CD14-positive monocyte (primary cell): Measurements from ENCODE around the gene SGMS1. TPM values are rescaled to one million over a fixed set of nuclear protein-coding genes. Genes with fewer than 3 reads are reported as not detected.

ENCODE experiments used
- DNase-seq, 3 donors: peaks; one replicate each; pipeline ENCODE4 v3.0.0-alpha.2; 2011 to 2022
- H2AFZ ChIP-seq: 2 replicates; pipeline ENCODE4 v1.6.0; 2012; ENCODE audit warnings: mild to moderate bottlenecking, low read depth, low read length, inconsistent platforms; ENCODE audit not compliant: insufficient read depth, poor library complexity, severe bottlenecking
- H3K27ac ChIP-seq, 2 donors: 1 replicate in 1 of 2; 2 replicates in 1 of 2; pipeline ENCODE4 v1.5.1; 2012 to 2013; ENCODE audit warnings: low read length in 2 of 2, control low read depth in 1 of 2, inconsistent platforms in 1 of 2, low read depth in 1 of 2, mild to moderate bottlenecking in 1 of 2
- H3K27me3 ChIP-seq, 2 donors: one replicate each; pipeline versions ENCODE4 v1.6.0 to v1.6.1; 2011 to 2013; ENCODE audit warnings: low read length in 2 of 2; ENCODE audit not compliant: control insufficient read depth in 2 of 2, insufficient read depth in 2 of 2
- H3K36me3 ChIP-seq, 2 donors: replicated peaks in 1 of 2; 1 replicate in 1 of 2; 2 replicates in 1 of 2; pipeline versions ENCODE4 v1.5.1 to v1.6.1; 2012 to 2013; ENCODE audit warnings: low read length in 2 of 2, control low read depth in 1 of 2, inconsistent platforms in 1 of 2, mild to moderate bottlenecking in 1 of 2; ENCODE audit not compliant: insufficient read depth in 2 of 2, control insufficient read depth in 1 of 2
- H3K4me1 ChIP-seq, 2 donors: 1 replicate in 1 of 2; 2 replicates in 1 of 2; pipeline versions ENCODE4 v1.5.1 to v1.6.1; 2012 to 2013; ENCODE audit warnings: low read length in 2 of 2, control low read depth in 1 of 2, inconsistent platforms in 1 of 2, mild to moderate bottlenecking in 1 of 2, moderate library complexity in 1 of 2; ENCODE audit not compliant: insufficient read depth in 2 of 2, control insufficient read depth in 1 of 2
- H3K4me2 ChIP-seq: replicated peaks from 2 replicates; pipeline ENCODE3; 2012; ENCODE audit warnings: low read length, moderate library complexity, mild to moderate bottlenecking; ENCODE audit not compliant: poor library complexity, severe bottlenecking; ENCODE audit errors: extremely low read depth
- H3K4me3 ChIP-seq, 3 experiments: fragments of 200-600 bp in 1 of 3; sonication (generic) in 1 of 3; replicated peaks in 1 of 3; 1 replicate in 2 of 3; 2 replicates in 1 of 3; pipeline ENCODE4 v1.5.1; 2011 to 2013; ENCODE audit warnings: low read length in 3 of 3, mild to moderate bottlenecking in 3 of 3, control low read depth in 2 of 3, low read depth in 2 of 3, inconsistent platforms in 1 of 3, moderate library complexity in 1 of 3
- H3K79me2 ChIP-seq: 2 replicates; pipeline ENCODE4 v1.6.0; 2012; ENCODE audit warnings: mild to moderate bottlenecking, control low read depth, inconsistent platforms, low read length, moderate library complexity; ENCODE audit not compliant: insufficient read depth
- H3K9ac ChIP-seq: 2 replicates; pipeline ENCODE4 v1.6.0; 2017; ENCODE audit warnings: low read length, mild to moderate bottlenecking; ENCODE audit not compliant: insufficient read depth, poor library complexity, severe bottlenecking
- H3K9me3 ChIP-seq, 2 donors: replicated peaks in 1 of 2; 1 replicate in 1 of 2; 2 replicates in 1 of 2; pipeline versions ENCODE4 v1.5.1 to v1.6.1; 2012 to 2013; ENCODE audit warnings: low read length in 2 of 2, control low read depth in 1 of 2; ENCODE audit not compliant: control insufficient read depth in 1 of 2, insufficient read depth in 1 of 2
- H4K20me1 ChIP-seq: 2 replicates; pipeline ENCODE4 v1.6.0; 2012; ENCODE audit warnings: mild to moderate bottlenecking, low read length, control low read depth, moderate library complexity; ENCODE audit not compliant: insufficient read depth
- H3K27ac Mint-ChIP-seq, 7 donors: one replicate each; pipeline ENCODE4 v1.8.0; 2020; ENCODE audit warnings: mild to moderate bottlenecking in 7 of 7, mixed read lengths in 7 of 7, moderate library complexity in 6 of 7, inconsistent platforms in 2 of 7
- H3K27me3 Mint-ChIP-seq, 3 donors: one replicate each; pipeline ENCODE4 v1.8.0; 2021 to 2022; ENCODE audit warnings: low read depth in 3 of 3, mild to moderate bottlenecking in 3 of 3, mixed read lengths in 3 of 3, moderate library complexity in 3 of 3, inconsistent platforms in 1 of 3
- H3K36me3 Mint-ChIP-seq, 2 donors: one replicate each; pipeline ENCODE4 v1.8.0; 2020; ENCODE audit warnings: mixed read lengths in 2 of 2, inconsistent platforms in 1 of 2, mild to moderate bottlenecking in 1 of 2
- H3K4me1 Mint-ChIP-seq: one replicate; pipeline ENCODE4 v1.8.0; 2020; ENCODE audit warnings: mild to moderate bottlenecking, mixed read lengths
- H3K4me3 Mint-ChIP-seq, 2 donors: one replicate each; pipeline ENCODE4 v1.8.0; 2020; ENCODE audit warnings: mild to moderate bottlenecking in 2 of 2, mixed read lengths in 2 of 2, moderate library complexity in 1 of 2
- H3K9me3 Mint-ChIP-seq, 7 donors: one replicate each; pipeline ENCODE4 v1.8.0; 2020 to 2022; ENCODE audit warnings: mixed read lengths in 7 of 7, mild to moderate bottlenecking in 6 of 7, moderate library complexity in 6 of 7, inconsistent platforms in 2 of 7
- WGBS: methylation state at CpG from one replicate; pipeline ENCODE4 v1.1.5; 2013; ENCODE audit warnings: missing lambda C conversion rate; ENCODE audit not compliant: insufficient coverage; 5-methylcytosine and 5-hydroxymethylcytosine counted together
- intact Hi-C, 2 donors: fragments of 100-400 bp; cut with micrococcal nuclease; formaldehyde crosslinking; loops; one replicate each; pipeline versions ENCODE4 v1.15.0 to v1.15.1; 2023
- polyA plus RNA-seq, 3 donors: library from polyadenylated mRNA; depleted of rRNA in 1 of 3; unstranded in 2 of 3; stranded (reverse) in 1 of 3; fragments of 300-500 nt in 2 of 3; fragments of >200 nt in 1 of 3; fragmentation: Illumina TruSeq in 2 of 3; gene quantifications; 1 replicate in 2 of 3; 2 replicates in 1 of 3; pipeline ENCODE4 v1.2.3, GENCODE V29; 2012 to 2021
- TF ChIP-seq, protein P1 (sequence below): fragments of 200-600 bp; IDR thresholded peaks from one replicate; pipeline ENCODE4 v1.8.0; 2022; ENCODE audit warnings: antibody characterized with exemption, mild to moderate bottlenecking

The SGMS1 gene
- polyA plus RNA-seq, 3 donors: 19.5 to 20.6 (median 20.4) TPM

DNA sequence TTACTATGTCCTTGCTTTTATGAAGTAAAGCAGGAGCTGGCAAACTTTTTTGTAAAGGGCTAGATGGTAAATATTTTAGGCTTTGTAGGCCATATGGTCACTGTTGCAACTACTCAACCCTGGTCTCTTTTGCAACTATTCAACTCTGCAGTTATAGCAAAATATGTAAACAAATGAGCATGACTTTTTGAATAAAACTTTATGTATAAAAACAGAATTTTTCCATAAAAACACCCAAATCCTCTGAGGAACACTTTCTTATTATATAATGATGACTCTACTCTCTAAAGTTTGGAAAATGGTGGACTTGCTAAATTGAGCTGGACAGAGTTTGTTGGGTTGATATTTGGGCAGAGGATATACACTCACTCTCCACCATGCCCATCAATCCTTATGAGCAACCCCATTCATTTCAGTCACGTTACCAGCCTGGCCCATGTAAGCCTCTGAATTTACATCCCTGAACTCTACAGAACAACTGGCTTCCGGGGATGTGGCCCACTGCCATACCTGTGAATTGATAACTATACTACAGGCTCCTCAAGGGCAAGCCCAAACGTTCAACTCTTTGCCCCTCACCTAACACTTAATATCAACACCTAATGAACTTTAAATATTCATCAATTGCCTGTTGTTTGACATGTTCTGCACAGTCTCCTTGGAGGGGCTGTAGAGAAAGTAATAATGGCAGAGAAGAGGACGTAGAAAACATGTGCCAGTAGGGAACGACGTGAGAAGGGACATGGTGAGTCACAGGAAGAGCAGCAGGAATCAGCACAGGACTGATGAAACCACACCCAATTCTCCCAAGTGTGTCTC lies 37.6 kb downstream of the SGMS1 start:
- H3K4me3 ChIP-seq: no peak overlapping the region
- no peaks in the 10 kb centered on the region for H3K27me3 ChIP-seq
- no peaks in the 10 kb centered on the region for H3K79me2 ChIP-seq
- peaks cover 22% of the 10 kb centered on the region for H4K20me1 ChIP-seq
- intact Hi-C loops: no loop called here
- H2AFZ ChIP-seq: no peak overlapping the region
- no peak overlapping the region for H3K9ac ChIP-seq
- WGBS: 96% methylated on average over 2 of the region's 6 CpGs
- H3K36me3 Mint-ChIP-seq: peaks cover 29 to 31% of the 10 kb centered on the region in 2 donors
- H3K4me1 ChIP-seq: peaks cover 9 to 11% of the 10 kb centered on the region in 2 donors
- H3K36me3 ChIP-seq: peaks cover 3 to 17% of the 10 kb centered on the region in 2 donors
- H3K9me3 Mint-ChIP-seq: no peaks in the 10 kb centered on the region
- H3K9me3 ChIP-seq: no peaks in the 10 kb centered on the region
- peak overlapping the region in 3 of 7 donors; percentile 25 to 52 (median 52) for H3K27ac Mint-ChIP-seq
- H3K27me3 Mint-ChIP-seq: peaks cover 0 to under 1% (median 0%) of the 10 kb centered on the region in 3 donors
- peak overlapping the region in 1 of 2 donors; percentile 47 for H3K4me3 Mint-ChIP-seq
- no peak overlapping the region for H3K27ac ChIP-seq
- DNase-seq: peak; percentile 35 to 75 (median 54)
- H3K4me2 ChIP-seq: no peak overlapping the region
- H3K4me1 Mint-ChIP-seq: peaks cover 26% of the 10 kb centered on the region
- TF ChIP-seq, protein P1, sequence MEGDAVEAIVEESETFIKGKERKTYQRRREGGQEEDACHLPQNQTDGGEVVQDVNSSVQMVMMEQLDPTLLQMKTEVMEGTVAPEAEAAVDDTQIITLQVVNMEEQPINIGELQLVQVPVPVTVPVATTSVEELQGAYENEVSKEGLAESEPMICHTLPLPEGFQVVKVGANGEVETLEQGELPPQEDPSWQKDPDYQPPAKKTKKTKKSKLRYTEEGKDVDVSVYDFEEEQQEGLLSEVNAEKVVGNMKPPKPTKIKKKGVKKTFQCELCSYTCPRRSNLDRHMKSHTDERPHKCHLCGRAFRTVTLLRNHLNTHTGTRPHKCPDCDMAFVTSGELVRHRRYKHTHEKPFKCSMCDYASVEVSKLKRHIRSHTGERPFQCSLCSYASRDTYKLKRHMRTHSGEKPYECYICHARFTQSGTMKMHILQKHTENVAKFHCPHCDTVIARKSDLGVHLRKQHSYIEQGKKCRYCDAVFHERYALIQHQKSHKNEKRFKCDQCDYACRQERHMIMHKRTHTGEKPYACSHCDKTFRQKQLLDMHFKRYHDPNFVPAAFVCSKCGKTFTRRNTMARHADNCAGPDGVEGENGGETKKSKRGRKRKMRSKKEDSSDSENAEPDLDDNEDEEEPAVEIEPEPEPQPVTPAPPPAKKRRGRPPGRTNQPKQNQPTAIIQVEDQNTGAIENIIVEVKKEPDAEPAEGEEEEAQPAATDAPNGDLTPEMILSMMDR: no peak

DNA sequence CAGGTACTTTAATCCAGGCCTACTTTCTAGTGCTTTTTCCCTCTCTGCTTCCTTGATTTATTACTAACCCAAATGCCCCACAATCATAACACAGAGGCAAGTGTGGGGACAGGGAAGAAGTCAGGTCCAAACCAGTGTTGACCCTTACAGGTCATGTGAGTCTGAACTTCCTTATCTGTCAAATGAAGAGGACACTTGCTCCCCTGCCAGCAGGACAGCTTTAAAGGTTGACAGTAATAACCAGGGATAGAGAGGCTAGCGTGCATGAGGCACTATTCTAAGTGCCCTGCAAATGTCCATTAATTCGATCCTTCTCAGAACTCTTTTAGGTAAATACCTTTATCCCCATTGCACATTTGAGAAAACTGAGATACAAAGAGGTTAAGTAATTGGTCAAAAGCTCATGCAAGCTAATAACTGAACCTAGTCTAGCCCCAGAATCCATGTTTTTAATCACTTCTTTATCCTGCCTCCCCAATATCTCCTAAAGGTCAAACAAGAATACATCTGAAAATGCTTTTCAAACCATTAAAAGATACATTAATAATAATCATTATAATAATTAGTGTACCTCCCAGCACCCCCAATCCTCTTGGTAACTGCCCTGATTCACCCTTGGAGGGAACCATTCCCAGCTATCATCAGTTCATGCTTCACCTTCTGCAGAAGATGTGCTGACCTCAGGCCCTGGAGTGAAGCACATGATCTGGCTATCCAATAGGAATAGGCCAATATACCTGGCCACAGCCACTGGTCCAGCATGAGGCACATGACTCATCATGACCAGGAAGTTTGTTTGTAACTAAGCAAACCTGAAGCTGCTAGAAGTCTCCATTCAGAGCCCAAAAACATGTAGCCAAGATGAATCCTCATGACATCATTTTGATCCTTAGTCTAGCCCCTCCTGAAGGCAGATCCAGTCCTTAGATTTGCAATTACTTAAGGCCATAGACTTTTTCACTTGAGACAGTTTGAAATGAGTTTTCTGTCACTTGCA lies 40.7 kb downstream of the SGMS1 start:
- Histone ChIP-seq H3K9me3 (no peaks in the 10 kb centered on the region), H3K79me2 (peaks cover 3% of the 10 kb centered on the region), H2AFZ (no peak overlapping the region), H3K4me2 (no peak overlapping the region), H3K27ac (no peak overlapping the region), H4K20me1 (peaks cover 36% of the 10 kb centered on the region), H3K36me3 (peaks cover 0 to 5% of the 10 kb centered on the region in 2 donors), H3K4me3 (no peak overlapping the region), H3K4me1 (peaks cover 11 to 16% of the 10 kb centered on the region in 2 donors), H3K9ac (no peak overlapping the region), H3K27me3 (no peaks in the 10 kb centered on the region)
- intact Hi-C loops: no loop called here
- peaks cover 43% of the 10 kb centered on the region for H3K4me1 Mint-ChIP-seq
- H3K27ac Mint-ChIP-seq: peak overlapping the region in 1 of 7 donors; percentile 18
- peaks cover 13 to 23% of the 10 kb centered on the region in 2 donors for H3K36me3 Mint-ChIP-seq
- no peaks in the 10 kb centered on the region for H3K9me3 Mint-ChIP-seq
- DNase-seq: peak in 1 of 3 donors; percentile 10
- WGBS: 80% methylated on average over 1 of the region's 2 CpGs
- TF ChIP-seq, protein P1: no peak
- H3K4me3 Mint-ChIP-seq: no peak overlapping the region
- no peaks in the 10 kb centered on the region for H3K27me3 Mint-ChIP-seq
